GOT3 (cell line): ENCODE results near the gene PTPN13.

ENCODE experiments used
- DNase-seq: peaks from one replicate; lab custom pipeline; 2025; ENCODE audit warnings: mixed read lengths; lab: John Stamatoyannopoulos, UW

The PTPN13 gene

DNA sequence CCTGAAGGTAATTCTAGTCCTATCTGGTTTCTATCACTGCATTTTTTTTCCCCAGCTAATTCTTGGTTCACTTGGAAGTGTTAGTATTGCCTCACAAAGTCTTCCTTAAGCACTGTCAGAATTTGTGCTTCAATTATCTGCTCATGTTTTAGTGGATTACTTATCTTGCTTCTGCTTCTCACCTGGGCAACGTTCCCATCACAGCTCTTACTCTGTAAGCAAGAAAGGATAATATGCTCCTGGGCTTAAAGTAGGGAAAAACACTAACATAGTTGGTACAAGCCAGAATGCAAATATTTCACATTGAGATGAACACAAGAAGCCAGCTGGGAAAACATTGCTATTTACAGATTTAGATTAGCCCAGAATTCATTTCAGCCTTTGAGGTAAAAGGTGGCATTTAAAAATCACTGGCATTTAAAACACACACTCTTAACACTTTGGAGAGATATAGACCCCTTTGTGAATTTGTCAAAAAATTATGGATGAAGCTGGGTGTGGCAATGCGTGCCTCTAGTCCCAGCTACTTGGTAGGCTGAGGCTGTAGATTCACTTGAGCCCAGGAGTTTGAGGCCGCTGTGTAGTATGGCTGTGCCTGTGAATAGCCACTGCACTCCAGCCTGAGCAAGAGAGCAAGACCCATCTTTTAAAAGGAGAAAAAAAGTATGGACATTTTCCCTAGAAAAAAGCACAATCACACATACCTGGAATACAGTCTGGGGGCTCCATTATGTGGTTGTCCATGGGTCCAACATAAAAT lies 6.6 kb upstream of the PTPN13 start:
- DNase-seq: no peak

DNA sequence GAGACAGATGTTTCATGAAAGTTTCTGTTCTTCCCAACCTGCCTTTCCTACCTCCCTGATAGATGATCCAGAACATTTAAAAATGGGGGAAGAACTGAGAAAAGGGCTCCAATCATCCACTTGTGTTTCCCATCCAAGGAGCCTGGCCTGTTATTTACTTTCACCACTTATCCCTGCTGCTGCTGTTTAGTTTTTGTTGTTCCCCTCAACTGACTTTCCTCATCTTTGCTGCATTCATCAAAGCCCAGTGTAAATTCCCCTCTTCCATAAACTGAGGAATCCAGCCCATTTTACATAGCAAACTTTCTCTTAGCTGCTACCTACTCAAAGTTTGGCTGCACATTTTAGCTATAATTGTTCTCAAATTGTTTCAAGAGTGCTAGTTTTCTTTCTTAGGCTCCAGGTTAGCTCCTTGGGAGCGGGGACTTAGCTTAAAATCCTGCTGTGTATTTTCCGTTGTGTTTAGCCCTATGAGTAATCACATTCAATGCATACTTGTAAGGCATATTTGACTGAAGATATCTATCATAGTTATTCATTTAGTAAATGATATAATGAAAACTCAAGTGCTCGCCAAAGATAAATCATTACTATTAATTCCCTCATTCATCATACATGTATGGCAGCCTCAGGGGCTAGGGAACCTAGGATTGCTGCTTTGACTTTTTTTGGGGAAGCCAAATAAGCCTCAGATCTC lies 1.4 kb upstream of the PTPN13 start:
- no peak for DNase-seq

GRCh38 chr4:86594559-86595425 lies 677 bp downstream of the PTPN13 start:
- peak; percentile 13 for DNase-seq

- DNase-seq: no peak
Observed at GRCh38 chr4:86595426-86595805, 1.3 kb downstream of the PTPN13 start.

DNA sequence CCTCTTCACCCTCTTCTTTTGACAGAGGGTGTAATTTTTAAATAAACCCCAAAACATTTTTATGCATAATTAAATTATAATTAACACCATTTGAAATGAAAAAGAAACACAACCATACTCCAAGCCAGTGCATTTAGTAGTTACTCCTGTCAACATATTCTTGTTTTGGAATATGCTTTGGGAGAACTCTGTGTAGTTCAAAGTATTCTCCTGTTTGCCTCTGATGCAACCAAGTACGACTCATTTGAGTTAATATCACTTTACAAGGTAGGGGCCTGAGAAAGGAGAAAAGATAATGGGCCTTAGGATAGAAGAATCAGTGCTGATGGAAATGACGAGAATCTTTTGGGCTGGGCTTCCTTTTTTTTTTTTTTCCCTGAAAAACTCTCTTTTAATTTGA lies 2.7 kb downstream of the PTPN13 start:
- no peak for DNase-seq

GRCh38 chr4:86600007-86600653 lies 6.0 kb downstream of the PTPN13 start:
- no peak for DNase-seq

DNA sequence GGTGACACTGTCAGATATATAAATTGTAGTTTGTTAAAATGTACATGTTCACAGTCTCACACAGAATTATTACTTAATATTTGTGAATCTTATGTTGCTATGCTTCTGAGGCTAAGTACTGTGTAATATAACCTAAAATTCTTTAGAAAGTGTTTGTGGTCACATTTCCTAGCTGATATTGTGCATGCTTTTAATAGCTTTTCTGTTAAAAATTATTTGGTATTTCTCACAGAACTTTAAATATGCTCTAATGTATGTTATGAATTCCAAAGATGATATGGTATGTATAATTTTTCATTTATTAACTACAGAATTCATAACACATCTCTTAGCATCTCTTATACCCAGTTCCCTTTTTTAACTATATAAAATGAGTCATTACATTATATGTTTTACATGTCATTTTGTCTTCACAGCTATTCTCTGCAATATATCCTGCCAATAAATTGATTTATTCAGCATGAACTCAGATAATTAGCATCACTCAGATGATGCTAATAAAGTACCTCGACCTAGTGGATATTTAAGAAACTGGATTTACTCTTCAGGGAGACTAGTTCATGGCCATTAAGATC lies 9.3 kb downstream of the PTPN13 start:
- no peak for DNase-seq

DNA sequence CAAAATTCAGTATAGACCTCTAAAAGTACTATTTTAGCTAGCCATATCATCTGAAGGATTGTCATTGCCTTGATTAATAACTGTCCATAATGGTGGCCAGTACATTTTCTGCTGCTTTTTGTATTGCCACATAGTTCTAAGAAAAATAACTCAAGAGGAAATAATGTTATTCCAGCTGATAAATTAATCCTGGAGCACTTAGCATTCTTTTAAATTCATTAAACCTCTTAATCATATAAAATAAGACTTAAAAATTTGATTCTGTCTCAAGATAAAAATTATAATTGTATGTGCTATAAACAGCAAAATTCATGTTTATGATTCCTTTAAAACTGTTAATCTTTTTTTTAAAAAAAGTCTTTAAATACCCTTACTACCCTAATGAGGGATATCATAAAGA lies 12.7 kb downstream of the PTPN13 start:
- no peak for DNase-seq

DNA sequence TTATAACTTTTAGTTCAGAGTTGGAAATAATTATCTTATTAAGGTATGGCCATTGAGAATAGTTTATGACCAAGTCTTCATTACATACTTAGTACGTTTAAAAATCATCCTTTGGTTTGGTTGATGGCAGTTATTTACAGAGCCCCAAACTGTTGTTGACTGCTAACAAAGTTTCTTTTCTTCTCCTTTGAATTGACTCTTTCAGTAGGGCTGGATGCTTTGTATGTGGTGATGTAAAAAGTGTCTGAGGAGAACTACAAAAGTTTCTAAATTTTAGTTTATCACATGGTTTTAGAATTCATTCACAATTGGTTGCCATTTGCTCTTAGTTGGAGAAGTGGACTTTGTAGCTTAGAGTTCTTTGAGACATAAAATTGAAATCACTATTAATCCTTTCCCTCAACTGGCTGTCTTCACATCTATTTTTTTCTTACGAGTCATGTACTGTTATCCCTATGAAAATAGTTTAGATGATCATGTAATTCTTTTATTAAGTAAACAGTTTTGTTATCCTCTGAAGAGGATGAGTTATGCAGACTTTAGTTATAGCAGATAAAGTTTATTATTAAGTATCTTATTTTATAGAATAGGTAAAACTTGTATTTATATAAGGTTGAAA lies 14.8 kb downstream of the PTPN13 start:
- no peak for DNase-seq

- DNase-seq: no peak
Observed at GRCh38 chr4:86611757-86612156, 17.6 kb downstream of the PTPN13 start.

- DNase-seq: no peak
Observed at GRCh38 chr4:86613734-86614133, 19.6 kb downstream of the PTPN13 start.

DNA sequence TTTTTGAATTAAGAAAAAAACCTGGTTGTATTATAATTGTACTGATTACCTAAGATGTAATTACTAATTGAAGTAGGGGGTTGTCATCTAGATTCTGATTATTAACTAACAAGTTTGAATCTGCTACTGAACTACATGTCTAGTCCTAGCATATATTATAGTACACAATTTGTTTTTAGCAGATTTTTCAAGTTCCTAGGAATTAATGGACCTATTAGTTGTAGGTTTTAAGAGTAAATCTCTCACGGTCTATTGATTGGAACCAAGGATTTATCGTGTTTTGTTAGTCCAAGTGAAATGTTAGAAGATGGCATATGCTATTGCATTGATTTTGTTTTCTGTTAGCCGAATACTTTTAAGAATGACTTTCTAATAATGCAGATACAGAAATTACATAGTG lies 20.8 kb downstream of the PTPN13 start:
- no peak for DNase-seq

- DNase-seq: no peak
Observed at GRCh38 chr4:86615501-86615900, 21.4 kb downstream of the PTPN13 start.

DNA sequence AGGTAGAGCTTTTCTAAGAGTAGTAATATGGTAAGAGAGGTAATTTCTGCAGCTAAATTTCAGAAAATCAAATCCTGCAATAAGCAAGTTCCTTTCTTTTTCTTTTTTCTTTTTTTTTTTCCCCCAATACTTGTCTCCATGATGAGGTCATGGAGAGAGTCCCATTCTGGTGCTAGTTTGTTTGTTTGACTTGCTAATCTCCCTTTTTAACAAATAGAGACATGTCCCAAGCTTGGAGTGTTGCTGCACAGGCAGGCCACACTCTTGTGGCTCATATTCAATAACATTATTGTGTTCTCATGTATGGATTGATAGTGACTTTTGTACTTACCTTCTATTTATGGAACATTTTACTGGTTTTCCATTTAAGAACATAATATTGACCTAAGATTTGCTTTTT lies 25.5 kb downstream of the PTPN13 start:
- no peak for DNase-seq

- DNase-seq: no peak
Observed at GRCh38 chr4:86621435-86621834, 27.3 kb downstream of the PTPN13 start.

DNA sequence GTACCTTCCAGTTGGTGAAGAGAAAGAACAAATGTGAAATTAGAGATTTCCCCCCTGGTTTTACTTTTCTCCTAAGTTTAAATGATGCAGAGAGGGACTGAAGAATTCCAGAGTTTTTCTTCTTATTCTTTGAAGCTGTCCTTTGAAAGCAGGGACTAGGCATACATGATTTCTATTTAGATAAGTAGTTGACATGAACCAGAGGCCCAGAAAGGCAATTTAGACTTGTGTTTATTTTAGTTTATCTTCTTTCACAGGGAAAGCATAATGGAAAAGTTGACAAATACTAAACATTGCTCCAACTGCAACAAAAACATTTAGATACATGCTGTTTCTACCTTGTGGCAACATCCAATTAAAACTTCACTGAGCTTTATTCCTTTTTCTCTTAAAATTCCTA lies 32.0 kb downstream of the PTPN13 start:
- DNase-seq: no peak

DNA sequence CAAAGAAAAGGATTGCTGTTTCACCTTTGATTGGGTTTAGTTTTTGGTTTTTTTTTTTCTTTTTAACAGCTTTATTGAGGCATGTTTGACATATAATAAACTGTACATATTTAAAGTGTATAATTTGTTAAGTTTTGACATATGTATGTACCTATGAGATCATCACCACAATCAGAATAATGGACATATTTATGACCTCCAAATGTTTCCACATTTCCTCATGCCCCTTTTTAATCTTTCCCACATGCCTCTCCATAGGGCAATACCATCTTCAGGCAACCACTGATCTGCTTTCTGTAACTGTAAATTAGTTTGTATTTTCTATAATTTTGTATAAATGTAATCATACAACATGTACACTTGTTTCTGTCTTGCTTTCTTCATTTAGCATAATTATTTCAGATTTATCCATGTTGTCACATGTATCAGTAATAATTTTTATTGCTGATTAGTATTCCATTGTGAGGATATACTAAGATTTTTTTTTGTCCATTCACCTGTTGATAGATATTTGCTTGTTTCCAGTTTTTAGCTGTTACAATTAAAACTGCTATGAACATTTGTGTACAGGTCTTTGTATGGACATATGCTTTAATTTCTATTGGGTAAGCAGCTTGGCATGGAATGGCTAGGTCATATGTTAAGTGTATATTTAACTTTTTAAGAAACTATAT lies 33.5 kb downstream of the PTPN13 start:
- no peak for DNase-seq

DNA sequence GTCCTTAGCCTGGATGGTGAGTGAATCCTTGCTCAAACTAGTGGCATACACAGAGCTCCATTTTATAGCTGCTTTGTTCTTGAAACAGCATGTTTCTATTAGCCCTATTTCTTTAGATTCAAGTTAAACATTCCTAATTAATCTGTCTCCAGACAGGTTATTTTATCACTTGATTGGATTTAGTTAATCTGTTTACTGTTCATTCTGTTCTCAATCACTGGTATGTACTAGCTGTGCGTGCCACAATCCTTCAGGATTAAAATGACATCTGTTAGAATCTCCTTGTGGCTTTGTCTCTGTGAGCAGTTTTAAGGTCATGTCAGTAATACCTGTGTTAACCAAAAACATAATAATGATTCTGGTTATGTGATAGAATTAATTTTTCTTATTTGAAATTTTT lies 36.5 kb downstream of the PTPN13 start:
- DNase-seq: no peak

DNA sequence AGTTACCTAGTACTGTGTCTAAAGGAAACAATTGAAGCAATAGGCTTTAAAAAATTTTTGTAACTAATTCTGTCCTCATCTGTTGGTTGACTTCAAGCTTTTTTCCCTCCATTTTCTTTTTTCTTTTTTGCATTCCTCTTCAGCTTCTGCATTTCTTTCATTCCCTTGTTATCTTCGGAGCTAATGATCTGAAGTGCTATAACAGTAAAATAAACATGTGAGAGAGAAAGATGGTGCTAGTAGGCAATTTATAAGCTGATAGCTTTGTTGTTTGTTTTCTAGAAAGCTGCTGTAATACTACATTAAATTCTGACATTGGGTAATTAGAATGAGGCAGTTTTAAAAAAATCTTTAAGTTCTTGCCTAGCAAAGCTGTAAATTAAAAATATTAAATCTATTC lies 37.1 kb downstream of the PTPN13 start:
- DNase-seq: no peak

- DNase-seq: no peak
Observed at GRCh38 chr4:86633854-86634253, 39.7 kb downstream of the PTPN13 start.

GRCh38 chr4:86640469-86640868 lies 46.4 kb downstream of the PTPN13 start:
- no peak for DNase-seq
